AG04449 (cell line): Measurements from ENCODE around the gene BRD9.
"Not testable (repeated sequence)": the region's sequence is repeated elsewhere in the genome, so short reads cannot be mapped to it uniquely, and the experiment has no call there.

Source experiments
- CTCF ChIA-PET: fragments of 350-600 bp; formaldehyde crosslinking; extraction: SDS; loops from one replicate; lab custom pipeline; 2021; ENCODE audit warnings: antibody characterized with exemption; lab: Yijun Ruan, JAX
- POLR2A ChIA-PET: fragments of 400-600, 350-600 bp; formaldehyde crosslinking; extraction: SDS; loops from one replicate; lab custom pipeline; 2020; ENCODE audit warnings: antibody characterized with exemption, inconsistent platforms; lab: Yijun Ruan, JAX
- DNase-seq: peaks from one replicate; pipeline ENCODE4 v3.0.0-alpha.2; 2010; ENCODE audit warnings: low read depth, low spot score
- H3K4me3 ChIP-seq: 2 replicates; pipeline ENCODE4 v1.5.1; 2011; ENCODE audit warnings: low read depth, mild to moderate bottlenecking, control low read depth, low read length
- TF ChIP-seq, protein P1 (sequence below): IDR thresholded peaks from one replicate; pipeline ENCODE4 v1.5.1; 2011; ENCODE audit warnings: mild to moderate bottlenecking, moderate library complexity, low read length, control low read depth, inconsistent platforms; ENCODE audit not compliant: insufficient read depth; ENCODE audit errors: missing control alignments

The BRD9 gene

DNA sequence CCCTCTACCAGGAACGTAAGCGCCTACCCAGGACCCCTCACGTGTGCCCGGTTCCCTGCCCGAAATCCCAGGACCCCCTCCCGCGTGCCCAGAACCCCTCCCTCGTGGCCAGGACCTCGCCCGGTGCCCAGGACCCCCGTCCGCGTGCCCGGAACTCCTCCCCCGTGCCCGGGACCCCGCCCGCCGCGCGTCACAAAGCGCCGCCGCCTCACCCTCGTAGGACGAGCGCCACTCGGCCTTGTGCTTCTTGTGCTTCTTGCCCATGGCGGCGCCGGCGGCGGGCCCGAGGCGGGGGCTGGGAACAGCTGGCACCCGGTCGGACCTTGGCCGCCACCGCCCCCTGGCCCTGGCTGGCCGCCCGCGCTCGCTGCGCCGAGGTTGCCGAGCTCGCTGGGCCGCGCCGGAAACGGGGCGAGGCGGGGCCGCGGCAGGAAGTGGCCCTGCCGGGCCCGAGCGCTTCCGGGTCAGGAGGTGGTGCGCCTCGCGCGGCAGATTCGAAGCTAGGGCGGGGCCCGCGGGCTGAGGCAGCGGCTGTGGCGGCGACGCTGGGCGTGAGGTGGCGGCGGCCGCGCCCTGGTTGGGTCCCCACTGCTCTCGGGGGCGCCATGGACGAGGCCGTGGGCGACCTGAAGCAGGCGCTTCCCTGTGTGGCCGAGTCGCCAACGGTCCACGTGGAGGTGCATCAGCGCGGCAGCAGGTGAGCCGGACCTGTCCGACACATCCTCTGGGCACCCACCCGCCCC is at the start of gene BRD9, which contains the start of gene TRIP13:
BRD9 (minus strand) TSS at position 408 of the 743 bp plus-strand sequence; CDS start at position 264, 144 bp downstream.
TRIP13 (plus strand) TSS at position 491 of the 743 bp plus-strand sequence; CDS start at position 606, 115 bp downstream.
- ChIA-PET POLR2A (interaction anchor here (0.6 to 1.1 kb wide), 3 partner anchors 10 to 453 kb away, joined by 3 to 4 read pairs (median 3); no protein-coding TSS in a partner anchor), CTCF (interaction anchor here (1.1 to 5.5 kb wide), 4 partner anchors 12 to 275 kb away, joined by 3 to 55 read pairs (median 10); no protein-coding TSS in a partner anchor)
- H3K4me3 ChIP-seq, result peak within 1 kb of the TSS; percentile 95
- no peak for DNase-seq
- TF ChIP-seq, protein P1, sequence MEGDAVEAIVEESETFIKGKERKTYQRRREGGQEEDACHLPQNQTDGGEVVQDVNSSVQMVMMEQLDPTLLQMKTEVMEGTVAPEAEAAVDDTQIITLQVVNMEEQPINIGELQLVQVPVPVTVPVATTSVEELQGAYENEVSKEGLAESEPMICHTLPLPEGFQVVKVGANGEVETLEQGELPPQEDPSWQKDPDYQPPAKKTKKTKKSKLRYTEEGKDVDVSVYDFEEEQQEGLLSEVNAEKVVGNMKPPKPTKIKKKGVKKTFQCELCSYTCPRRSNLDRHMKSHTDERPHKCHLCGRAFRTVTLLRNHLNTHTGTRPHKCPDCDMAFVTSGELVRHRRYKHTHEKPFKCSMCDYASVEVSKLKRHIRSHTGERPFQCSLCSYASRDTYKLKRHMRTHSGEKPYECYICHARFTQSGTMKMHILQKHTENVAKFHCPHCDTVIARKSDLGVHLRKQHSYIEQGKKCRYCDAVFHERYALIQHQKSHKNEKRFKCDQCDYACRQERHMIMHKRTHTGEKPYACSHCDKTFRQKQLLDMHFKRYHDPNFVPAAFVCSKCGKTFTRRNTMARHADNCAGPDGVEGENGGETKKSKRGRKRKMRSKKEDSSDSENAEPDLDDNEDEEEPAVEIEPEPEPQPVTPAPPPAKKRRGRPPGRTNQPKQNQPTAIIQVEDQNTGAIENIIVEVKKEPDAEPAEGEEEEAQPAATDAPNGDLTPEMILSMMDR, result no peak

DNA sequence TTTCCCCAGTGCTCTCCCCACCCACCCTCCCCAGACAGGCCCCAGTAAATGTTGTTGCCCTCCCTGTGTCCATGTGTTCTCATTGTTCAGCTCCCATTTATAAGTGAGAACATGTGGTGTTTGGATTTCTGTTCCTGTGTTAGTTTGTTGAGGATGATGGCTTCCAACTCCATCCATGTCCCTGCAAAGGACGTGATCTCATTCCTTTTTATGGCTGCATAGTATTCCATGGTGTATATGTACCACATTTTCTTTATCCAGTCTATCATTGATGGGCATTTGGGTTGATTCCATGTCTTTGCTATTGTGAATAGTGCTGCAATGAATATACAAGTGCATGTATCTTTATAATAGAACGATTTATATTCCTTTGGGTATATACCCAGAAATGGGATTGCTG is 48.1 kb upstream of the BRD9 start:
- POLR2A ChIA-PET, DNase-seq, H3K4me3 ChIP-seq: not testable (repeated sequence)
- CTCF ChIA-PET, result interaction anchor here (0.9 to 1.4 kb wide), 2 partner anchors 10 to 199 kb away, joined by 4 read pairs; no protein-coding TSS in a partner anchor

DNA sequence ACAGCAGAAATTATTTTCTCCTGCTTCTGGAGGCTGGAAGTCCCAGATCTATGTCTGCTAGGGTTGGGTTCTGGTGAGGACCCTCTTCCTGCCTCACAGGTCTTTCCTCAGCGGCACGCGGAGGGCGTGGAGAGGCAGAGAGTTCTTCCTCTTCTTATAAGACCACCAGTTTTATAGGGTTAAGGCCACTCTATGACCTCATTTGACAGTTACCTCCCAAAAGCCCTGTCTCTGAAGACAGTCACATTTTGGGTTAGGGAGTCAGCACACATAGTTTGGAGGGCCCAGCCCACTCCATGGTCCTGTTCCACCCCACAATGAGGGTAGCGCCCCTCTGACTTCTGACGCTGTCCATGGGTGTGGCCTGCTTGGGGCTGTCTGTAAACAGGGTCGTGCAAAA is 46.8 kb upstream of the BRD9 start:
- no peak for DNase-seq
- TF ChIP-seq, protein P1, result no peak
- POLR2A ChIA-PET, result no interaction called here
- CTCF ChIA-PET, result interaction anchor here (1.0 kb wide), 1 partner anchor 16 kb away, joined by 4 read pairs; no protein-coding TSS in a partner anchor
- no peak overlapping the region for H3K4me3 ChIP-seq

DNA sequence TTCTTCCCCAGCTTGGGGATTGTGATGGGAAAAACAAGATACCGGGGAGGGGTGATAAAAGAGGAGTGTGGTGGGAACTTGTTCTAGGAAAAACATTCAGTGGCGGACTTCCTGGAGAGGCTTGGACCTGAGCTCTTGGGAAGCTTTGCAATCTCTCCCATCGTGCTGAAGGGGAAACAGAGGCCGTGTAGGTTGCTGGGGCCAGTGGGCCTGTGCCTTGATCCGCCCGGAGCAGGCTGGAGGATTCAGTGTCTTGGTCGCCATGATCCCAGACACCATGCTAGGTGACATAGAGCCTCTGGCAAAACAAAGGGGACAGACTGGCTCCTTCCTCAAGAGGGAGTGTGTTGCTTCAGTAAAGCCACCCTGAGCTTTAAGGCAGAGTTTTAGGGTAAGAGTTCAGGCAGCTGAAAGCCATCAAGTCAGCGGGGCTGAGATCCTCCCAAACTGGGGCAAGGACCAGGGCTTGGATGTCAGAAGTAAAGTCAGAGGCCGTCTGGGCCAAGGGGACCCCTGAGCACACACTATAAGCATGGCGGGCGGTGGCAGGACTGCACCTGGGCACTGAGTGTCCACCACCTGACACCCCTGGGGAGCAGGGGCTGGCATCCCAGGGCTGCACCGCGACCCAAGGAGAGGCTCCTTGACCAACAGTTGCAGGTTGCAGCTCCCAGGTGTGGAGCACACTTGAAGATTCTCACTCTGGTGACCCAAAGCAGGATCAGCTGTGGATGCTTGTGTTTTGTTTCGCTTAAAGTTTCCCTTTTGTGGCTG is 44.7 kb upstream of the BRD9 start:
- ChIA-PET CTCF (interaction anchor here (1.0 to 1.8 kb wide), 2 partner anchors 14 to 230 kb away, joined by 3 to 7 read pairs; no protein-coding TSS in a partner anchor), POLR2A (no interaction called here)
- no peak overlapping the region for H3K4me3 ChIP-seq
- DNase-seq, result no peak
- TF ChIP-seq, protein P1, result no peak

DNA sequence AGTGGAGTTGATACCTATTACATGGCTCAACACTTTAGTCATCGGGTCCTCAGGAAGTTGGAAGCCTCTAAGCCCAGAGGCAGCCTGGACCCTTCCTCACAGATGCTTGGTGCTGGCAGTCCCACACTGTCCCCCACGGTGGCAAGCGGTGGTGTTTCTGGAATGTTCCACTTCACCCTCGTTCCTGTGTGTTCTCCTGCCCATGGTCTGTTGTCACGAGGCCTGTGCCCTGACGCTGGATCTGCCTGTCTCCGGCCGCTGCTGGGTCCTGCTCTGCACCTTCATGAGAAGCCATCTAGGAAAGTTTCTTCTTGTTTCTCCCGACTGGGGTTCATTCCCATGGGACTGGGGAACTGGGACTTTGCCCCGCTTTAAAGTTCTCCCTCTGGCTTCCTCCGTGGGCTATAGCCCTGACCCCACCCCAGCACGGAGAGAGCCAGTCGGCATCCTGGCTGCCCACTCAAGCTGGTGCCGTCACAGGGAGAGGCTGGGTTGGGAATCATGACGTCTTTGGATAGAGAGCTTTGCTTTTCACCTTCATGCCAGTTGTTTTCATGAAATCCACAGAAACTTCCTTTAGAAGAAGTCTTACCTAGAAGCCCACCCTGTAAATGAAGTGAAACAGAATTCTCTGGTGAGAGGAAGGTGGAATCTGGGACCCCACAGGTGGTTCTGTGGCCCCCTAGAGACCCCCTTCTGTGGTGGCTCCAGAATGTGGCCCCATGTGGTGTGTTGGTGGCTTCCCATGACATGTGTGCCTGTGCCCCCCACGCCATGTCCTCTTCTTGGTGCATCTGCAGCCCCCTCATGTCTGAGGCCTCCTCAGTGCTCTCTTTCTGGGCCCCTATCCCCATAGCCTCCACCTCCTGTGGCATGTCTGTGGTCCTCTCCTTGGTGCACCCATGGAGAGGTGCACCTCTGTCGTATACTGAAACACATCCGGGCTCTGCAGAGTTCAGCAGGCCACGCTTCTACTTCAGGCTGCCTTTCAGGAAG is 43.8 kb upstream of the BRD9 start:
- no peak for DNase-seq
- ChIA-PET POLR2A (no interaction called here), CTCF (interaction anchor here (0.8 to 1.8 kb wide), 3 partner anchors 13 to 231 kb away, joined by 3 to 7 read pairs (median 3); no protein-coding TSS in a partner anchor)
- no peak overlapping the region for H3K4me3 ChIP-seq
- TF ChIP-seq, protein P1, result no peak

DNA sequence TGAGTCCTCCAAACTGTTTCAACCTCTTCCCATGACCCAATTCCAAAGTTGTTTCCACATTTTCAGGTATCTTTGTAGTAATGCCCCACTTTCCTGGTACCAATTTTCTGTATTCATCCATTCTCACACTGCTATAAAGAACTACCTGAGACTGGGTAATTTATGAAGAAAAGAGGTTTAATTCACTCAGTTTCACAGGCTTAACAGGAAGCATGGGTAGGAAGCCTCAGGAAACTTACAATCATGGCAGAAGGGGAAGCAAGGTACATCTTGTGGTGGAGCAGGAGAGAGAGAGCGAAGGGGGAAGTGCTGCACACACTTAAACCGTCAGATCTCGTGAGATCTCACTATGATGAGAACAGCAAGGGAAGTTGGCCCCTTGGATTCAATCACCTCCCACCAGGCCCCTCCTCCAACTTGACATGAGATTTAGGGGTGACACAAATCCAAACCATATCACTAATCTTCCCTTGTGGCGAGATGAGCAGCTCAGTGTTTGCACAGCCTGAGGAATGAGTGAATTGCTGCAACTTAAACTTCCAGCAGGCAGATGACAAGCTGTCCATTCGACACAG is 43.0 kb upstream of the BRD9 start:
- no peak for DNase-seq
- TF ChIP-seq, protein P1, result no peak
- no peak overlapping the region for H3K4me3 ChIP-seq
- ChIA-PET CTCF (interaction anchor here (0.8 to 4.6 kb wide), 4 partner anchors 205 to 233 kb away, joined by 3 to 52 read pairs (median 14); no protein-coding TSS in a partner anchor), POLR2A (no interaction called here)

DNA sequence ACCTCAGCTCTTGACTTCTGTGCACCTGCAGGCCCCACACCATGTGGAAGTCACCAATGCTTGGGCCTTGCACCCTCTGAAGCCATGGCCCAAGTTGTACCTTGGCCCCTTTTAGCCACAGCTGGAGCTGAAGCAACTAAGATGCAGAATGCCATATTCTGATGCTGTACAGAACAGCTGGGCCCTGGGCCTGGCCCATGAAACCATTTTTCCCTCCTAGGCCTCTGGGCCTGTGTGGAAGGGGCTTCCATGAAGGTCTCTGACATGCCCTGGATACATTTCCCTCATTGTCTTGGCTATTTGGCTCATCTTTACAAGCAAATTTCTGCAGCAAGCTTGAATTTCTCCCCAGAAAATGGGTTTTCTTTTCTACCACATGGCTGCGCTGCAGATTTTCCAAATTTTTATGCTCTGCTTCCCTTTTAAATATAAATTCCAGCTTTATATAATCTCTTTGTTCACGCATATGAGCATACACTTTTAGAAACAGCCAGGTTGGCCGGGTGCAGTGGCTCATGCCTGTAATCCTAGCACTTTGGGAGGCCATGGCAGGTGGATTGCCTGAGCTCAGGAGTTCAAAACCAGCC is 41.9 kb upstream of the BRD9 start:
- CTCF ChIA-PET, result interaction anchor here (0.9 to 4.6 kb wide), 19 partner anchors 8 to 719 kb away, joined by 3 to 52 read pairs (median 4); no protein-coding TSS in a partner anchor
- H3K4me3 ChIP-seq, DNase-seq, POLR2A ChIA-PET: not testable (repeated sequence)

DNA sequence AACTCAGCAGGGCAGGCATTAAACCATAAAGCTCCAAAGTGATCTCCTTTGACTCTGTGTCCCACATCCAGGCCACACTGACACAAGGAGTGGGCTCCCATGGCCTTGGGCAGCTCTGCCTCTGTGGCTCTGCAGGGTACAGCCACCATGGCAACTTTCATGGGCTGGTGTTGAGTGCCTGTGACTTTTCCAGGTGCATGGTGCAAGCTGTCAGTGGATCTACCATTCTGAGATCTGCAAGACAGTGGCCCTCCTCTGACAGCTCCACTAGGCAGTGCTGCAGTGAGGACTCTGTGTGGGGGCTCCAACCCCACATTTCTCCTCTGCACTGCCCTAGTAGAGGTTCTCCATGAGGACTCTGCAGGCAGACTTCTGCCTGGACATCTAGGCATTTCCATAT is 41.4 kb upstream of the BRD9 start:
- POLR2A ChIA-PET, DNase-seq: not testable (repeated sequence)
- CTCF ChIA-PET, result interaction anchor here (0.9 to 4.6 kb wide), 20 partner anchors 9 to 719 kb away, joined by 3 to 52 read pairs (median 4); no protein-coding TSS in a partner anchor

More for the DNA sequence above, 41.4 kb upstream of the BRD9 start:
- not testable (repeated sequence) for H3K4me3 ChIP-seq
